Sigmoid colon (tissue), 4 donors: ENCODE measurements around the gene BSPH1.

ENCODE experiments used
- EP300 ChIP-seq, 4 donors: sonication (generic); formaldehyde crosslinking; IDR thresholded peaks; one replicate each; pipeline ENCODE4 v1.6.1; 2017; ENCODE audit warnings: antibody characterized with exemption in 4 of 4
- POLR2A ChIP-seq, 2 donors: fragments of 450-650 bp; IDR thresholded peaks; one replicate each; pipeline ENCODE4 v1.6.1; 2016; ENCODE audit warnings: antibody characterized with exemption in 2 of 2, mild to moderate bottlenecking in 2 of 2, moderate library complexity in 2 of 2
- POLR2AphosphoS5 ChIP-seq, 4 donors: sonication (generic); formaldehyde crosslinking; IDR thresholded peaks; one replicate each; pipeline ENCODE4 v1.6.1; 2017; ENCODE audit warnings: antibody characterized with exemption in 4 of 4
- TF ChIP-seq, protein P1 (sequence below), 4 experiments: fragments of 450-650 bp in 3 of 4; fragments of 200-600 bp in 1 of 4; IDR thresholded peaks; one replicate each; pipeline ENCODE4 v1.5.1; 2016 to 2019; ENCODE audit warnings: antibody characterized with exemption in 4 of 4, mild to moderate bottlenecking in 3 of 4, moderate library complexity in 2 of 4

GRCh38 chr19:48023518-48023917, 31.5 kb upstream of the BSPH1 start:
- no peak for TF ChIP-seq EP300 (IDR thresholded peaks at IDR 0.05)
- no peak for TF ChIP-seq POLR2A (IDR thresholded peaks at IDR 0.05)
- TF ChIP-seq, protein P1, sequence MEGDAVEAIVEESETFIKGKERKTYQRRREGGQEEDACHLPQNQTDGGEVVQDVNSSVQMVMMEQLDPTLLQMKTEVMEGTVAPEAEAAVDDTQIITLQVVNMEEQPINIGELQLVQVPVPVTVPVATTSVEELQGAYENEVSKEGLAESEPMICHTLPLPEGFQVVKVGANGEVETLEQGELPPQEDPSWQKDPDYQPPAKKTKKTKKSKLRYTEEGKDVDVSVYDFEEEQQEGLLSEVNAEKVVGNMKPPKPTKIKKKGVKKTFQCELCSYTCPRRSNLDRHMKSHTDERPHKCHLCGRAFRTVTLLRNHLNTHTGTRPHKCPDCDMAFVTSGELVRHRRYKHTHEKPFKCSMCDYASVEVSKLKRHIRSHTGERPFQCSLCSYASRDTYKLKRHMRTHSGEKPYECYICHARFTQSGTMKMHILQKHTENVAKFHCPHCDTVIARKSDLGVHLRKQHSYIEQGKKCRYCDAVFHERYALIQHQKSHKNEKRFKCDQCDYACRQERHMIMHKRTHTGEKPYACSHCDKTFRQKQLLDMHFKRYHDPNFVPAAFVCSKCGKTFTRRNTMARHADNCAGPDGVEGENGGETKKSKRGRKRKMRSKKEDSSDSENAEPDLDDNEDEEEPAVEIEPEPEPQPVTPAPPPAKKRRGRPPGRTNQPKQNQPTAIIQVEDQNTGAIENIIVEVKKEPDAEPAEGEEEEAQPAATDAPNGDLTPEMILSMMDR (IDR thresholded peaks at IDR 0.05), result no peak
- no peak for TF ChIP-seq POLR2AphosphoS5 (IDR thresholded peaks at IDR 0.05)
